ENCODE results near the gene RALGPS1. TPM values are rescaled to one million over a fixed set of nuclear protein-coding genes. Genes with fewer than 3 reads are reported as not detected.

RALGPS1 gene
- total RNA-seq, 1 experiment from 2014 or later: 28.5 TPM

DNA sequence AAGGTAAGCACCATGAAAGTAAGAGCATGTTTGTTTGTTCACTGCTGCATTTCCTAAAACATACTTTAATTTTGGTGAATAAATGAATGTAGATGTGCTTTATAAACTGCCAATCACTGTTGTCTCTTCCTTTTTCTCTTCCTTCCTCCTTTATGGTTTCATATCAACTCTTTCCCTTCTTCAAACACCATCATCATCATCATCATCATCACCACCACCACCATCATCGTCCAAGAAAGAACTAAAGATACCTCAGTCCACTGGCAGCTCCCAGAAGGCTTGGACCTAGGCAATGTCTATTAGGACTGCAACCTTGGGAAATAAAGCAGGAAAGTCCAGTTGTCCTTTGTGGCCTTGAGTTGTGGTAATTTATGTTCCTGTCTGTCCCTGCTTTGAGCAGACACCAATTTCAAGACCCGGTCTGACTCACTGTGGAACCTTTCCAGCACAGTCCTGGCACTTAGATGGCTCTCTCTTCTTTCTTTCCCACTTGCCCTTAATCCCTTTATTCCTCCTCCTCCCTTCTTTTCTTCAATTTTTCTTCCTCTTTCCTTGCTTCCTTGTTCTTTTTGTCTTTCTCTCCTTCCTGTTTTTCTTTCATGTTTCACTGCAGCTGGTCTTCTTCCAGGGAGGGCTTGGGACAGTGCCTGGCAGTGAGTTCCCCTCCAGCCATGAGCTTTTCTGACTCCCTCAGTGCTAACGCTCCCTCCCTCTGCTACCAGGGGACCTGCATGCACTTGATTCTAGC, 108.5 kb downstream of the RALGPS1 start:
- H3K27me3 Mint-ChIP-seq (ENCODE audit: low read depth): no peaks in the 10 kb centered on the region
- no peaks in the 10 kb centered on the region for H3K36me3 Mint-ChIP-seq
- H3K4me3 Mint-ChIP-seq: no peak overlapping the region
- no peak overlapping the region for H3K27ac Mint-ChIP-seq
- TF ChIP-seq MXD4 (CRISPR knock-in tag; IDR thresholded peaks at IDR 0.05; ENCODE audit: borderline replicate concordance): no peak
- no peak for TF ChIP-seq SMAD3 (CRISPR knock-in tag; IDR thresholded peaks at IDR 0.05; ENCODE audit: borderline replicate concordance)
- no peak for TF ChIP-seq KAT7 (CRISPR knock-in tag; IDR thresholded peaks at IDR 0.05; ENCODE audit: borderline replicate concordance)
- TF ChIP-seq, protein P1, sequence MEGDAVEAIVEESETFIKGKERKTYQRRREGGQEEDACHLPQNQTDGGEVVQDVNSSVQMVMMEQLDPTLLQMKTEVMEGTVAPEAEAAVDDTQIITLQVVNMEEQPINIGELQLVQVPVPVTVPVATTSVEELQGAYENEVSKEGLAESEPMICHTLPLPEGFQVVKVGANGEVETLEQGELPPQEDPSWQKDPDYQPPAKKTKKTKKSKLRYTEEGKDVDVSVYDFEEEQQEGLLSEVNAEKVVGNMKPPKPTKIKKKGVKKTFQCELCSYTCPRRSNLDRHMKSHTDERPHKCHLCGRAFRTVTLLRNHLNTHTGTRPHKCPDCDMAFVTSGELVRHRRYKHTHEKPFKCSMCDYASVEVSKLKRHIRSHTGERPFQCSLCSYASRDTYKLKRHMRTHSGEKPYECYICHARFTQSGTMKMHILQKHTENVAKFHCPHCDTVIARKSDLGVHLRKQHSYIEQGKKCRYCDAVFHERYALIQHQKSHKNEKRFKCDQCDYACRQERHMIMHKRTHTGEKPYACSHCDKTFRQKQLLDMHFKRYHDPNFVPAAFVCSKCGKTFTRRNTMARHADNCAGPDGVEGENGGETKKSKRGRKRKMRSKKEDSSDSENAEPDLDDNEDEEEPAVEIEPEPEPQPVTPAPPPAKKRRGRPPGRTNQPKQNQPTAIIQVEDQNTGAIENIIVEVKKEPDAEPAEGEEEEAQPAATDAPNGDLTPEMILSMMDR (IDR thresholded peaks at IDR 0.05): no peak
- no peak for TF ChIP-seq CREB1 (CRISPR knock-in tag; IDR thresholded peaks at IDR 0.05)
- TF ChIP-seq, protein P2, sequence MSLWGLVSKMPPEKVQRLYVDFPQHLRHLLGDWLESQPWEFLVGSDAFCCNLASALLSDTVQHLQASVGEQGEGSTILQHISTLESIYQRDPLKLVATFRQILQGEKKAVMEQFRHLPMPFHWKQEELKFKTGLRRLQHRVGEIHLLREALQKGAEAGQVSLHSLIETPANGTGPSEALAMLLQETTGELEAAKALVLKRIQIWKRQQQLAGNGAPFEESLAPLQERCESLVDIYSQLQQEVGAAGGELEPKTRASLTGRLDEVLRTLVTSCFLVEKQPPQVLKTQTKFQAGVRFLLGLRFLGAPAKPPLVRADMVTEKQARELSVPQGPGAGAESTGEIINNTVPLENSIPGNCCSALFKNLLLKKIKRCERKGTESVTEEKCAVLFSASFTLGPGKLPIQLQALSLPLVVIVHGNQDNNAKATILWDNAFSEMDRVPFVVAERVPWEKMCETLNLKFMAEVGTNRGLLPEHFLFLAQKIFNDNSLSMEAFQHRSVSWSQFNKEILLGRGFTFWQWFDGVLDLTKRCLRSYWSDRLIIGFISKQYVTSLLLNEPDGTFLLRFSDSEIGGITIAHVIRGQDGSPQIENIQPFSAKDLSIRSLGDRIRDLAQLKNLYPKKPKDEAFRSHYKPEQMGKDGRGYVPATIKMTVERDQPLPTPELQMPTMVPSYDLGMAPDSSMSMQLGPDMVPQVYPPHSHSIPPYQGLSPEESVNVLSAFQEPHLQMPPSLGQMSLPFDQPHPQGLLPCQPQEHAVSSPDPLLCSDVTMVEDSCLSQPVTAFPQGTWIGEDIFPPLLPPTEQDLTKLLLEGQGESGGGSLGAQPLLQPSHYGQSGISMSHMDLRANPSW (CRISPR knock-in tag; conservative IDR thresholded peaks at IDR 0.05; ENCODE audit: low read depth): no peak
- TF ChIP-seq, protein P3, sequence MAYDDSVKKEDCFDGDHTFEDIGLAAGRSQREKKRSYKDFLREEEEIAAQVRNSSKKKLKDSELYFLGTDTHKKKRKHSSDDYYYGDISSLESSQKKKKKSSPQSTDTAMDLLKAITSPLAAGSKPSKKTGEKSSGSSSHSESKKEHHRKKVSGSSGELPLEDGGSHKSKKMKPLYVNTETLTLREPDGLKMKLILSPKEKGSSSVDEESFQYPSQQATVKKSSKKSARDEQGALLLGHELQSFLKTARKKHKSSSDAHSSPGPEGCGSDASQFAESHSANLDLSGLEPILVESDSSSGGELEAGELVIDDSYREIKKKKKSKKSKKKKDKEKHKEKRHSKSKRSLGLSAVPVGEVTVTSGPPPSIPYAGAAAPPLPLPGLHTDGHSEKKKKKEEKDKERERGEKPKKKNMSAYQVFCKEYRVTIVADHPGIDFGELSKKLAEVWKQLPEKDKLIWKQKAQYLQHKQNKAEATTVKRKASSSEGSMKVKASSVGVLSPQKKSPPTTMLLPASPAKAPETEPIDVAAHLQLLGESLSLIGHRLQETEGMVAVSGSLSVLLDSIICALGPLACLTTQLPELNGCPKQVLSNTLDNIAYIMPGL (CRISPR knock-in tag; IDR thresholded peaks at IDR 0.05): no peak
- TF ChIP-seq, protein P4, sequence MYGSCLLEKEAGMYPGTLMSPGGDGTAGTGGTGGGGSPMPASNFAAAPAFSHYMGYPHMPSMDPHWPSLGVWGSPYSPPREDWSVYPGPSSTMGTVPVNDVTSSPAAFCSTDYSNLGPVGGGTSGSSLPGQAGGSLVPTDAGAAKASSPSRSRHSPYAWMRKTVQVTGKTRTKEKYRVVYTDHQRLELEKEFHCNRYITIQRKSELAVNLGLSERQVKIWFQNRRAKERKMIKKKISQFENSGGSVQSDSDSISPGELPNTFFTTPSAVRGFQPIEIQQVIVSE (CRISPR knock-in tag; IDR thresholded peaks at IDR 0.05; ENCODE audit: borderline replicate concordance): no peak
- no peak for TF ChIP-seq ZNF219 (CRISPR knock-in tag; IDR thresholded peaks at IDR 0.05; ENCODE audit: borderline replicate concordance)
- DNase-seq (ENCODE audit: low spot score) (no peak), ATAC-seq (no peak)
- POLR2A ChIA-PET: no interaction called here
- CTCF ChIA-PET: interaction anchor here (0.9 kb wide), 1 partner anchor 57 kb away, joined by 3 read pairs; no protein-coding TSS in a partner anchor
- H3K4me1 Mint-ChIP-seq: peaks cover 11% of the 10 kb centered on the region
- no peaks in the 10 kb centered on the region for H3K9me3 Mint-ChIP-seq

DNA sequence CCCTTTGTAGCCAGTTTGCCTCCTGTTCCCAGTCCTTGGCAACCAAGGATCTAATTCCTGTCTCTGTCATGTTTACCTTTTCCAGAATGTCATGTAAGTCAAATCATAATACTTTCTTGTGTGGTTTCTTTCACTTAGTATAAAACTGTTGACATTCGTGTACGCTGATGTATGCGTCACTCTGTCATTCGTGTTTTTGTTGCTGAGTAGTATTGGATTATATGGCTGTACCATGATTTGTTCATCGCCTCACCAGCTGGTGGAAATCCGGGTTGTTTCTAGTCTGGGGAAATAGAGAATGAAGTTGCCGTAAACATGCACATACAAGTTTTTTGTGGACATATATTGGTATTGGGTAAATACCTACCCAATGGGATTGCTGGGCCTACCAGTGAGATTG, 110.5 kb downstream of the RALGPS1 start:
- POLR2A ChIA-PET: no interaction called here
- H3K4me1 Mint-ChIP-seq: peaks cover 11% of the 10 kb centered on the region
- H3K36me3 Mint-ChIP-seq: no peaks in the 10 kb centered on the region
- CTCF ChIA-PET: interaction anchor here (0.7 kb wide), 1 partner anchor 366 kb away, joined by 3 read pairs; no protein-coding TSS in a partner anchor
- peak overlapping the region; percentile 46; the same call in 1 of the 2 replicates for H3K27ac Mint-ChIP-seq
- no peaks in the 10 kb centered on the region for H3K27me3 Mint-ChIP-seq (ENCODE audit: low read depth)
- no peak overlapping the region for H3K4me3 Mint-ChIP-seq
- ATAC-seq (no peak), DNase-seq (ENCODE audit: low spot score) (no peak)
- no peaks in the 10 kb centered on the region for H3K9me3 Mint-ChIP-seq
- TF ChIP-seq ELF4 (CRISPR knock-in tag; IDR thresholded peaks at IDR 0.05; ENCODE audit: low read depth) (no peak), ATF1 (CRISPR knock-in tag; IDR thresholded peaks at IDR 0.05) (no peak), ZNF219 (CRISPR knock-in tag; IDR thresholded peaks at IDR 0.05; ENCODE audit: borderline replicate concordance) (no peak), HMGA2 (CRISPR knock-in tag; IDR thresholded peaks at IDR 0.05) (no peak), ZNF423 (CRISPR knock-in tag; IDR thresholded peaks at IDR 0.05) (no peak)
- TF ChIP-seq, protein P5, sequence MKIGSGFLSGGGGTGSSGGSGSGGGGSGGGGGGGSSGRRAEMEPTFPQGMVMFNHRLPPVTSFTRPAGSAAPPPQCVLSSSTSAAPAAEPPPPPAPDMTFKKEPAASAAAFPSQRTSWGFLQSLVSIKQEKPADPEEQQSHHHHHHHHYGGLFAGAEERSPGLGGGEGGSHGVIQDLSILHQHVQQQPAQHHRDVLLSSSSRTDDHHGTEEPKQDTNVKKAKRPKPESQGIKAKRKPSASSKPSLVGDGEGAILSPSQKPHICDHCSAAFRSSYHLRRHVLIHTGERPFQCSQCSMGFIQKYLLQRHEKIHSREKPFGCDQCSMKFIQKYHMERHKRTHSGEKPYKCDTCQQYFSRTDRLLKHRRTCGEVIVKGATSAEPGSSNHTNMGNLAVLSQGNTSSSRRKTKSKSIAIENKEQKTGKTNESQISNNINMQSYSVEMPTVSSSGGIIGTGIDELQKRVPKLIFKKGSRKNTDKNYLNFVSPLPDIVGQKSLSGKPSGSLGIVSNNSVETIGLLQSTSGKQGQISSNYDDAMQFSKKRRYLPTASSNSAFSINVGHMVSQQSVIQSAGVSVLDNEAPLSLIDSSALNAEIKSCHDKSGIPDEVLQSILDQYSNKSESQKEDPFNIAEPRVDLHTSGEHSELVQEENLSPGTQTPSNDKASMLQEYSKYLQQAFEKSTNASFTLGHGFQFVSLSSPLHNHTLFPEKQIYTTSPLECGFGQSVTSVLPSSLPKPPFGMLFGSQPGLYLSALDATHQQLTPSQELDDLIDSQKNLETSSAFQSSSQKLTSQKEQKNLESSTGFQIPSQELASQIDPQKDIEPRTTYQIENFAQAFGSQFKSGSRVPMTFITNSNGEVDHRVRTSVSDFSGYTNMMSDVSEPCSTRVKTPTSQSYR (CRISPR knock-in tag; IDR thresholded peaks at IDR 0.05): no peak
- TF ChIP-seq, protein P6, sequence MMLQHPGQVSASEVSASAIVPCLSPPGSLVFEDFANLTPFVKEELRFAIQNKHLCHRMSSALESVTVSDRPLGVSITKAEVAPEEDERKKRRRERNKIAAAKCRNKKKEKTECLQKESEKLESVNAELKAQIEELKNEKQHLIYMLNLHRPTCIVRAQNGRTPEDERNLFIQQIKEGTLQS (CRISPR knock-in tag; conservative IDR thresholded peaks at IDR 0.05): no peak
- TF ChIP-seq, protein P7, sequence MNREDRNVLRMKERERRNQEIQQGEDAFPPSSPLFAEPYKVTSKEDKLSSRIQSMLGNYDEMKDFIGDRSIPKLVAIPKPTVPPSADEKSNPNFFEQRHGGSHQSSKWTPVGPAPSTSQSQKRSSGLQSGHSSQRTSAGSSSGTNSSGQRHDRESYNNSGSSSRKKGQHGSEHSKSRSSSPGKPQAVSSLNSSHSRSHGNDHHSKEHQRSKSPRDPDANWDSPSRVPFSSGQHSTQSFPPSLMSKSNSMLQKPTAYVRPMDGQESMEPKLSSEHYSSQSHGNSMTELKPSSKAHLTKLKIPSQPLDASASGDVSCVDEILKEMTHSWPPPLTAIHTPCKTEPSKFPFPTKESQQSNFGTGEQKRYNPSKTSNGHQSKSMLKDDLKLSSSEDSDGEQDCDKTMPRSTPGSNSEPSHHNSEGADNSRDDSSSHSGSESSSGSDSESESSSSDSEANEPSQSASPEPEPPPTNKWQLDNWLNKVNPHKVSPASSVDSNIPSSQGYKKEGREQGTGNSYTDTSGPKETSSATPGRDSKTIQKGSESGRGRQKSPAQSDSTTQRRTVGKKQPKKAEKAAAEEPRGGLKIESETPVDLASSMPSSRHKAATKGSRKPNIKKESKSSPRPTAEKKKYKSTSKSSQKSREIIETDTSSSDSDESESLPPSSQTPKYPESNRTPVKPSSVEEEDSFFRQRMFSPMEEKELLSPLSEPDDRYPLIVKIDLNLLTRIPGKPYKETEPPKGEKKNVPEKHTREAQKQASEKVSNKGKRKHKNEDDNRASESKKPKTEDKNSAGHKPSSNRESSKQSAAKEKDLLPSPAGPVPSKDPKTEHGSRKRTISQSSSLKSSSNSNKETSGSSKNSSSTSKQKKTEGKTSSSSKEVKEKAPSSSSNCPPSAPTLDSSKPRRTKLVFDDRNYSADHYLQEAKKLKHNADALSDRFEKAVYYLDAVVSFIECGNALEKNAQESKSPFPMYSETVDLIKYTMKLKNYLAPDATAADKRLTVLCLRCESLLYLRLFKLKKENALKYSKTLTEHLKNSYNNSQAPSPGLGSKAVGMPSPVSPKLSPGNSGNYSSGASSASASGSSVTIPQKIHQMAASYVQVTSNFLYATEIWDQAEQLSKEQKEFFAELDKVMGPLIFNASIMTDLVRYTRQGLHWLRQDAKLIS (CRISPR knock-in tag; IDR thresholded peaks at IDR 0.05; ENCODE audit: borderline replicate concordance): no peak
- TF ChIP-seq, protein P8, sequence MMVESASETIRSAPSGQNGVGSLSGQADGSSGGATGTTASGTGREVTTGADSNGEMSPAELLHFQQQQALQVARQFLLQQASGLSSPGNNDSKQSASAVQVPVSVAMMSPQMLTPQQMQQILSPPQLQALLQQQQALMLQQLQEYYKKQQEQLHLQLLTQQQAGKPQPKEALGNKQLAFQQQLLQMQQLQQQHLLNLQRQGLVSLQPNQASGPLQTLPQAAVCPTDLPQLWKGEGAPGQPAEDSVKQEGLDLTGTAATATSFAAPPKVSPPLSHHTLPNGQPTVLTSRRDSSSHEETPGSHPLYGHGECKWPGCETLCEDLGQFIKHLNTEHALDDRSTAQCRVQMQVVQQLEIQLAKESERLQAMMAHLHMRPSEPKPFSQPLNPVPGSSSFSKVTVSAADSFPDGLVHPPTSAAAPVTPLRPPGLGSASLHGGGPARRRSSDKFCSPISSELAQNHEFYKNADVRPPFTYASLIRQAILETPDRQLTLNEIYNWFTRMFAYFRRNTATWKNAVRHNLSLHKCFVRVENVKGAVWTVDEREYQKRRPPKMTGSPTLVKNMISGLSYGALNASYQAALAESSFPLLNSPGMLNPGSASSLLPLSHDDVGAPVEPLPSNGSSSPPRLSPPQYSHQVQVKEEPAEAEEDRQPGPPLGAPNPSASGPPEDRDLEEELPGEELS (CRISPR knock-in tag; IDR thresholded peaks at IDR 0.05): no peak
